CD4-positive, alpha-beta T cell (primary cell): Measurements from ENCODE around the gene SUCLG2. TPM values are rescaled to one million over a fixed set of nuclear protein-coding genes. Genes with fewer than 3 reads are reported as not detected.

Experiments
- ATAC-seq: fragments of 200-7000 bp; cut with Tn5 transposase; one replicate; pipeline ENCODE4 v1.10.0; 2022; ENCODE audit warnings: mild to moderate bottlenecking; ENCODE audit not compliant: poor library complexity
- CTCF ChIA-PET: fragments of 350-600 bp; sonication (Branson Sonifier 250); formaldehyde crosslinking; loops from one replicate; lab custom pipeline; 2021; ENCODE audit warnings: antibody characterized with exemption, inconsistent platforms; lab: Charles Lee
- POLR2A ChIA-PET: fragments of 350-600 bp; sonication (Branson Sonifier 250); formaldehyde crosslinking; loops from one replicate; lab custom pipeline; 2021; ENCODE audit warnings: antibody characterized with exemption, inconsistent platforms; lab: Charles Lee
- DNase-seq, 14 experiments: peaks; one replicate each; pipeline ENCODE4 v3.0.0-alpha.2; 2013 to 2020; ENCODE audit warnings: mixed read lengths in 2 of 14
- H3K27ac ChIP-seq, 2 donors: one replicate each; pipeline versions ENCODE4 v1.5.1 to v1.7.0; 2013; ENCODE audit warnings: low read length in 2 of 2, low read depth in 1 of 2, mild to moderate bottlenecking in 1 of 2
- H3K27me3 ChIP-seq, 2 experiments: 1 replicate in 1 of 2; 2 replicates in 1 of 2; pipeline versions ENCODE4 v1.6.1 to v1.7.0; 2013; ENCODE audit warnings: low read length in 2 of 2, control low read depth in 1 of 2, mild to moderate bottlenecking in 1 of 2, moderate library complexity in 1 of 2; ENCODE audit not compliant: insufficient read depth in 2 of 2, control insufficient read depth in 1 of 2
- H3K36me3 ChIP-seq: one replicate; pipeline ENCODE4 v1.6.1; 2013; ENCODE audit warnings: low read length, control low read depth; ENCODE audit not compliant: insufficient read depth
- H3K4me1 ChIP-seq: one replicate; pipeline ENCODE4 v1.6.1; 2013; ENCODE audit warnings: low read length, control low read depth; ENCODE audit not compliant: insufficient read depth
- H3K4me3 ChIP-seq: one replicate; pipeline ENCODE4 v1.5.1; 2013; ENCODE audit warnings: mild to moderate bottlenecking, low read length, moderate library complexity
- H3K9me3 ChIP-seq, 2 experiments: 1 replicate in 1 of 2; 2 replicates in 1 of 2; pipeline versions ENCODE4 v1.6.1 to v1.7.0; 2013; ENCODE audit warnings: low read length in 2 of 2, mild to moderate bottlenecking in 2 of 2, control low read depth in 1 of 2, moderate library complexity in 1 of 2; ENCODE audit not compliant: control insufficient read depth in 1 of 2, insufficient read depth in 1 of 2
- H3K27ac Mint-ChIP-seq: one replicate; pipeline ENCODE4 v1.8.0; 2020; ENCODE audit warnings: mixed read lengths
- H3K27me3 Mint-ChIP-seq: one replicate; pipeline ENCODE4 v1.8.0; 2021; ENCODE audit warnings: mixed read lengths
- H3K36me3 Mint-ChIP-seq: one replicate; pipeline ENCODE4 v1.8.0; 2021; ENCODE audit warnings: low read depth, mixed read lengths
- H3K4me1 Mint-ChIP-seq: one replicate; pipeline ENCODE4 v1.8.0; 2021; ENCODE audit warnings: low read depth, mixed read lengths
- H3K4me3 Mint-ChIP-seq: one replicate; pipeline ENCODE4 v1.8.0; 2020; ENCODE audit warnings: mild to moderate bottlenecking, mixed read lengths
- H3K9me3 Mint-ChIP-seq: one replicate; pipeline ENCODE4 v1.8.0; 2020; ENCODE audit warnings: mixed read lengths
- intact Hi-C, 2 experiments: fragments of 100-400 bp; cut with DNase I in 1 of 2; cut with micrococcal nuclease in 1 of 2; formaldehyde crosslinking; loops; one replicate each; pipeline versions ENCODE4 v1.15.1 to v1.9.0; 2023 to 2025; cut with DNase I, micrococcal nuclease
- total RNA-seq, 174 experiments: library from RNA in 2 of 174; stranded (reverse) in 2 of 174; gene quantifications; one replicate each; pipeline ENCODE4 v1.2.3 and lab custom pipeline; 2021 to 2026
- TF ChIP-seq, protein P1 (sequence below): fragments of 200-600 bp; IDR thresholded peaks from one replicate; pipeline ENCODE4 v1.8.0; 2022; ENCODE audit warnings: antibody characterized with exemption, mild to moderate bottlenecking

The SUCLG2 gene
- total RNA-seq, 2 experiments from 2014 or later: 51.7 to 52.4 TPM

DNA sequence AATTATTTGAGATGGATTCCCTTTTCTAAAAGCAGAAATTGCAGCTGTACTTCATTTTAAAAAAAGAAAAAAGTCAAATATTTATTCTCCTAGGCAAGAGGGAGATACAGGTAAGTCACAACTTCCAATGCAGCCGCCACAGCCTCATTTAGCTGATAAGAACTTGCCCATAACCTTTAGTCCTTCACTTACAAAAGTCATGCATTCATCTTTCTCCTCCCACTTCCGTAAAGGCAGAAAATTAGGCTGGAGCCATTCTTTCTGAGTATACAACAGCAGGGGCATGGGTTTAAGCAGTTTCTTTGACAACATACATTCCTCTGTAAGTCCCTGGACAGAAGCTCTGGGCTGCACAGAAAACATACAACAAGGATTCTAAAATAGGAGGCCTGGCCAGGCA lies 4.3 kb downstream of the SUCLG2 start:
- Histone ChIP-seq H3K27me3 (no peaks in the 10 kb centered on the region), H3K4me3 (no peak overlapping the region), H3K9me3 (no peaks in the 10 kb centered on the region), H3K36me3 (peaks cover 8% of the 10 kb centered on the region), H3K27ac (no peak overlapping the region), H3K4me1 (peaks cover 33% of the 10 kb centered on the region)
- DNase-seq (no peak), ATAC-seq (no peak)
- Mint-ChIP-seq H3K36me3 (peaks cover 49% of the 10 kb centered on the region), H3K27me3 (no peaks in the 10 kb centered on the region), H3K27ac (no peak overlapping the region), H3K4me1 (peaks cover 80% of the 10 kb centered on the region), H3K4me3 (no peak overlapping the region), H3K9me3 (no peaks in the 10 kb centered on the region)
- TF ChIP-seq, protein P1, sequence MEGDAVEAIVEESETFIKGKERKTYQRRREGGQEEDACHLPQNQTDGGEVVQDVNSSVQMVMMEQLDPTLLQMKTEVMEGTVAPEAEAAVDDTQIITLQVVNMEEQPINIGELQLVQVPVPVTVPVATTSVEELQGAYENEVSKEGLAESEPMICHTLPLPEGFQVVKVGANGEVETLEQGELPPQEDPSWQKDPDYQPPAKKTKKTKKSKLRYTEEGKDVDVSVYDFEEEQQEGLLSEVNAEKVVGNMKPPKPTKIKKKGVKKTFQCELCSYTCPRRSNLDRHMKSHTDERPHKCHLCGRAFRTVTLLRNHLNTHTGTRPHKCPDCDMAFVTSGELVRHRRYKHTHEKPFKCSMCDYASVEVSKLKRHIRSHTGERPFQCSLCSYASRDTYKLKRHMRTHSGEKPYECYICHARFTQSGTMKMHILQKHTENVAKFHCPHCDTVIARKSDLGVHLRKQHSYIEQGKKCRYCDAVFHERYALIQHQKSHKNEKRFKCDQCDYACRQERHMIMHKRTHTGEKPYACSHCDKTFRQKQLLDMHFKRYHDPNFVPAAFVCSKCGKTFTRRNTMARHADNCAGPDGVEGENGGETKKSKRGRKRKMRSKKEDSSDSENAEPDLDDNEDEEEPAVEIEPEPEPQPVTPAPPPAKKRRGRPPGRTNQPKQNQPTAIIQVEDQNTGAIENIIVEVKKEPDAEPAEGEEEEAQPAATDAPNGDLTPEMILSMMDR: no peak
- ChIA-PET POLR2A (interaction anchor here (1.4 kb wide), 1 partner anchor 12 kb away, joined by 3 read pairs; no protein-coding TSS in a partner anchor), CTCF (interaction anchor here (0.9 kb wide), 2 partner anchors 16 to 663 kb away, joined by 3 to 4 read pairs; no protein-coding TSS in a partner anchor)
- intact Hi-C loops: loop anchor here (5.0 to 10.0 kb wide), 5 partner anchors 43 to 1435 kb away; partner anchors contain the start of genes ARL6IP5 (in 1 of the 2), KBTBD8 (in 1 of the 2) and UBA3 (in 1 of the 2)

DNA sequence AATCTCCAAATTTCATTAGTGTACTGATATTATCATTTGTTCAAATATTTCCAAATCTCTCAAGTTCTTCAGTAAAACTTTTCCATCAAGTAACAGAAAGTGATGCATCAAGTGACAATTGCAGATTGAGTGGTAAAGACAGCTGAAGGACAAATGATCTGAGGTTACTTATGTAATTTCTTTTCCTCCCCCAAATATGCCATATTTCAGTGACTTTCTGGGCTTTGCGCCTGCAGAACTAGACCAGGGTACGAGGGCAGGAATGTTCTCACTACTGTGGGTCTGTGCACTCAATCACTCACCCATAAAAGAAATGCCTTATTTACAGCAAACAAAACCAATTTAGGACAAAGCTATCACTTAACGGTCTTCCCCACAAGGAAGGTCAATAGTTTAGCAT lies 4.7 kb downstream of the SUCLG2 start:
- H3K27ac ChIP-seq: no peak overlapping the region
- Mint-ChIP-seq H3K9me3 (no peaks in the 10 kb centered on the region), H3K4me1 (peaks cover 81% of the 10 kb centered on the region), H3K27me3 (no peaks in the 10 kb centered on the region), H3K36me3 (peaks cover 53% of the 10 kb centered on the region), H3K27ac (no peak overlapping the region), H3K4me3 (no peak overlapping the region)
- ATAC-seq: no peak
- TF ChIP-seq, protein P1: no peak
- no peak for DNase-seq
- POLR2A ChIA-PET: interaction anchor here (1.4 kb wide), 1 partner anchor 12 kb away, joined by 3 read pairs; no protein-coding TSS in a partner anchor
- no peak overlapping the region for H3K4me3 ChIP-seq
- CTCF ChIA-PET: interaction anchor here (0.9 kb wide), 2 partner anchors 16 to 662 kb away, joined by 3 to 4 read pairs; no protein-coding TSS in a partner anchor
- H3K27me3 ChIP-seq: no peaks in the 10 kb centered on the region
- H3K36me3 ChIP-seq: peaks cover 8% of the 10 kb centered on the region
- intact Hi-C loops: loop anchor here (5.0 to 10.0 kb wide), 6 partner anchors 33 to 1435 kb away; partner anchors contain the start of genes ARL6IP5 (in 1 of the 2), KBTBD8 (in 1 of the 2) and UBA3 (in 1 of the 2)
- H3K9me3 ChIP-seq: no peaks in the 10 kb centered on the region
- H3K4me1 ChIP-seq: peaks cover 29% of the 10 kb centered on the region

DNA sequence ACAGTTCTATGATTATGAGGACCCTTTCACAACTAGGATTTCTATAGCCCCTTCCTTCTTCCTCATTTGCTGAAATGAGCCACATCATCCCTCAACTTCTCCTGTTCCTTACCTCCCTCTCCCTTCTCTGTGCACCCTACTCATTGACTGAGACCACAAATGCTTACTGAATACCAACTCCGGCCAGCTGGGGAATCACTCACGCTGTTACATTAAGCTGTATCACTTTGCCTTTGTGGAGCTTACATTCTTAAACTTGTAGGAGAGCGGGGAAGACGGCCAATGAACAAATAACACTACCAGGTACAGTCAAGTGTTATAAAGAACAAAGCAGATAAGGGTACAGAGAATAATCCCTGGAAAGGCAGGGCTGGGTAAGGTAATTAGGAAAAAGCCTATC lies 5.7 kb downstream of the SUCLG2 start:
- no peak overlapping the region for H3K27ac ChIP-seq
- intact Hi-C loops: loop anchor here in 1 of 2 experiments (5.0 kb wide), 1 partner anchor 34 kb away; no protein-coding TSS in a partner anchor
- Mint-ChIP-seq H3K36me3 (peaks cover 63% of the 10 kb centered on the region), H3K4me1 (peaks cover 90% of the 10 kb centered on the region), H3K27me3 (no peaks in the 10 kb centered on the region), H3K4me3 (no peak overlapping the region), H3K9me3 (no peaks in the 10 kb centered on the region), H3K27ac (peak overlapping the region; percentile 9)
- H3K36me3 ChIP-seq: peaks cover 8% of the 10 kb centered on the region
- H3K4me3 ChIP-seq: no peak overlapping the region
- POLR2A ChIA-PET: no interaction called here
- CTCF ChIA-PET: interaction anchor here (0.7 kb wide), 1 partner anchor 28 kb away, joined by 3 read pairs; no protein-coding TSS in a partner anchor
- H3K27me3 ChIP-seq: no peaks in the 10 kb centered on the region
- DNase-seq (no peak), ATAC-seq (no peak)
- H3K4me1 ChIP-seq: peaks cover 22% of the 10 kb centered on the region
- TF ChIP-seq, protein P1: no peak
- no peaks in the 10 kb centered on the region for H3K9me3 ChIP-seq
